Astrocyte of the cerebellum (primary cell): ENCODE results near the gene TFCP2.

ENCODE experiments used
- DNase-seq: peaks from one replicate; pipeline ENCODE4 v3.0.0-alpha.2; 2011; ENCODE audit warnings: low read depth
- H3K4me3 ChIP-seq: 2 replicates; pipeline ENCODE4 v1.5.1; 2011; ENCODE audit warnings: mild to moderate bottlenecking, low read depth, low read length, moderate library complexity
- in situ Hi-C: cut with HindIII; loops from 2 replicates; pipeline ENCODE4 v1.10.0; 2017; ENCODE audit warnings: low sequenced_read_pairs
- TF ChIP-seq, protein P1 (sequence below): IDR thresholded peaks from 2 replicates; pipeline ENCODE4 v1.5.1; 2012; ENCODE audit warnings: low read length, low read depth, moderate library complexity, mild to moderate bottlenecking; ENCODE audit errors: missing control alignments

TFCP2 gene

DNA sequence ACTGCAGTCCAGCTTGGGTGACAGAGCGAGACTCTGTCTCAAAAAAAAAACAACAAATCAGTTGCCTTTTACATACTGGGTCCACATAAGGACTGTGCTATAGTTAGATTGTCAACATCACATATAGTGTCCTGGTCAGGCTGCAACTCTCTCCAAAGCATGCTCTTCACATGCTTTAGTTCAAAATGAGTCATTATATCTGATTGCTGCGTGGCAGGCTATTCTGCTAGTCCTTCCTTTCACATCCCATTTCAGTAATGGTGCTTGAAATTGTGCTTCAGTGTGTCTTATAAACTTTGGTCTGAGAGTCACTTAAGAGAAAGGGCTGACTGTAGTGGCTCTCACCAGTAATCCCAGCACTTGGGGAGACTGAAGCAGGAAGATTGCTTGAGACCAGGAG, 117.9 kb downstream of the TFCP2 start:
- TF ChIP-seq, protein P1, sequence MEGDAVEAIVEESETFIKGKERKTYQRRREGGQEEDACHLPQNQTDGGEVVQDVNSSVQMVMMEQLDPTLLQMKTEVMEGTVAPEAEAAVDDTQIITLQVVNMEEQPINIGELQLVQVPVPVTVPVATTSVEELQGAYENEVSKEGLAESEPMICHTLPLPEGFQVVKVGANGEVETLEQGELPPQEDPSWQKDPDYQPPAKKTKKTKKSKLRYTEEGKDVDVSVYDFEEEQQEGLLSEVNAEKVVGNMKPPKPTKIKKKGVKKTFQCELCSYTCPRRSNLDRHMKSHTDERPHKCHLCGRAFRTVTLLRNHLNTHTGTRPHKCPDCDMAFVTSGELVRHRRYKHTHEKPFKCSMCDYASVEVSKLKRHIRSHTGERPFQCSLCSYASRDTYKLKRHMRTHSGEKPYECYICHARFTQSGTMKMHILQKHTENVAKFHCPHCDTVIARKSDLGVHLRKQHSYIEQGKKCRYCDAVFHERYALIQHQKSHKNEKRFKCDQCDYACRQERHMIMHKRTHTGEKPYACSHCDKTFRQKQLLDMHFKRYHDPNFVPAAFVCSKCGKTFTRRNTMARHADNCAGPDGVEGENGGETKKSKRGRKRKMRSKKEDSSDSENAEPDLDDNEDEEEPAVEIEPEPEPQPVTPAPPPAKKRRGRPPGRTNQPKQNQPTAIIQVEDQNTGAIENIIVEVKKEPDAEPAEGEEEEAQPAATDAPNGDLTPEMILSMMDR, result no peak
- H3K4me3 ChIP-seq, result no peak overlapping the region
- in situ Hi-C loops, result no loop called here
- no peak for DNase-seq

DNA sequence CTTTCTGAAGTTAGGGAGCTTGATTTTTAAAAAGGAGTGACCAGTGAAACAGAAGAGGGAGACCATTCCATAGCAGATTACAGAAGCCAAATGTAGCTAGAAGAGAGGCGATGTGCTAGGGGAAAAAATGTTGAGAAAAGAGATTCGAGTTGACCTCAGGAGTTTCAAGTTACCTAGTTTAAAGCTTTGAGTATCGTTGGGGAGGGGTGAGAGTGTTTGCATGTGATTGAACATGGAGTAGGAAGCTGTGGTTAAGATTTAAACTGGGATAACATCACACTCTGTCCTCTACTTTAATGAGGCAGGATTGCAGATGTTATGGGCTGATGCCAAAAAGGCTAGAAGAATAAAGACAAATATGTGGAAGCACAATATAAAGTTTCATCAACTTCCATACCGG, 121.1 kb downstream of the TFCP2 start:
- DNase-seq, result no peak
- in situ Hi-C loops, result no loop called here
- H3K4me3 ChIP-seq, result no peak overlapping the region
- TF ChIP-seq, protein P1, result no peak

DNA sequence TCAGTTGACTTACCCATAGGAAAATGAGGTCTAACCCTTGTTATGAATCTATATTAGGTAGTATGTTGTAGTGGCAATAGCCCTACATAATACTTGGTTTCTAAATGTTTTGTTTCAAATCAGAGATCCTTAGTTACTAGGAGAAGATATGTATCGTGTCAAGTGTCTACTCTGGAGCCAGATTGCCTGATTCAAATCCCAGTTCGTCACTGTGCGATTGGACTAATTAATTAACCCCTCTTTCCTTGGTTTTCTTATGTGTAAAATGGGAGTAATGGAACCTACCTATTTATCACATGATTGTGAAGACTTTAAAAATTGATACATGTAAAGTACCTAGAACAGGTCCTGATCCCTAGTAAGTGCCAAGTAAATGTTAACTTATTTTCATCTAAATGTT, 123.4 kb downstream of the TFCP2 start:
- in situ Hi-C loops, result no loop called here
- peak overlapping the region; percentile 82 for H3K4me3 ChIP-seq
- no peak for DNase-seq
- TF ChIP-seq, protein P1, result no peak

DNA sequence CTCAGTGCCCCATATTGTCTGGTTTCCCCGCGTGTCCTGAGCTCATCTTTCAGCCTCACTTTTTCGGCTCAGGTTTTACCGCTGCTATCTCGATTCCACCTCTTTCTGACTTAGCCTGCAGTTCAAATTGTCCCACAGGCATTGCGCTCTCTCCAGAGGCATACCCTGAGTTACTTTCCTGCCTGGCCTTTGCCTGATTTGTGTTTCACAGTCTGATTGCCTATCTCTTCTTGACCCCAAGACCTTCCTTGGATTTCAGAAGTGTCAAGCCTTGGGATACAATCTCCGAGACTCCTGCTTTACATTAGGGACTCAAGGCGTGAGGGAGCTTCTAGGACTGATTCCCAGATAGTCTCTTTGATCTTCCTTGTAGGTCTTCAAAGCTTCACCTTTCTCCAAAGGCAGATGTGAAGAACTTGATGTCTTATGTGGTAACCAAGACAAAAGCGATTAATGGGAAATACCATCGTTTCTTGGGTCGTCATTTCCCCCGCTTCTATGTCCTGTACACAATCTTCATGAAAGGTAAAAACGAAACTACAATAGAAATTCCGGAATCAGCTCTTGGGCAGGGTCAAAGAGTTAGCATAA, 124.2 kb downstream of the TFCP2 start:
- TF ChIP-seq, protein P1, result no peak
- H3K4me3 ChIP-seq, result peak overlapping the region; percentile 82
- DNase-seq, result no peak
- in situ Hi-C loops, result no loop called here

DNA sequence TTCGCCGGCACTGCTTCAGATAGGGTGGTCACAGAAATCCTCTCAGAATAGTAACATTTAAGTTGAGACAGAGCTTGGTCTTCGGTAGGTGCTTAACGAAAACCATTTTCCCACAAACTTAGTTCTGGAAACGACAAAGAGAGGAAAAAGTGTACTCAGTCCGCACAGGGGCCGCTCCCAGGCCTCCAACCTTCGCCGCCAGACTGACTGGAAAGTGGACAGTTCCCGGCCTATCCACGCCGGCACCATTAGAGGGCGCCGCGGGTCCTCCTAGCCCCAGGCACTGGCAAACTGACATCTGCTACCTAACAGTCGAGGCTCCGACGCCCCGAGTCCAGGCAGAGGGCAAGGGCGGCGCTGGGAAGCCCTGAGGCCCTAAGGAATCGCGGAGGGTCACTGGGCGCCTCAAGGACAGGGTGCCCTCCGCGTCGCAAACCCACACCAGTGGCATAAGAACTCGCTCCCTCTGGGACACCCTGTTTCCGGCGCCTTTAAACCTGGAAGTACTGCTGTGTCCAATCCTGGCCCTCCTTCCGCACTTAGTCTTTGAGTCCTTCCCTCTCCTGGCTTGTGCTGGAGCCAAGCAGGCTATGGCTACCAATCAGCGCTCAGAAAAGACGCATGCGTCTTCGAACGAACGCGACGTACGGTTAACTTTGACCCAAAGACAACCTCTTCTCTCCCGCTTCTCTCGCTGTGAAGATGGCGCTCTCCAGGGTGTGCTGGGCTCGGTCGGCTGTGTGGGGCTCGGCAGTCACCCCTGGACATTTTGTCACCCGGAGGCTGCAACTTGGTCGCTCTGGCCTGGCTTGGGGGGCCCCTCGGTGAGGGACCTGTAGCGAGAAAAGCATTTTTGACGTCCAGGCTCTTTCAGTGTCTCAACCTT, 125.0 kb downstream of the TFCP2 start, which contains the start of gene LETMD1:
Gene LETMD1 (plus strand): TSS at position 673 of the 886 bp plus-strand sequence. CDS start 30 bp downstream, at position 703.
- in situ Hi-C loops, result no loop called here

More for the DNA sequence above, 125.0 kb downstream of the TFCP2 start, which contains the start of gene LETMD1:
- peak within 1 kb of the TSS; percentile 82 for H3K4me3 ChIP-seq
- DNase-seq, result peak; percentile 97
- TF ChIP-seq, protein P1, result peak; percentile 93
